HepG2 (cell line): Measurements from ENCODE around the gene HPDL. TPM values are rescaled to one million over a fixed set of nuclear protein-coding genes. Genes with fewer than 3 reads are reported as not detected.

ENCODE experiments used
- ARID4A ChIP-seq: sonication (generic); formaldehyde crosslinking; IDR thresholded peaks from 2 replicates; pipeline ENCODE4 v1.5.0; 2020; ENCODE audit warnings: mild to moderate bottlenecking, missing genetic modification reagents, borderline replicate concordance
- CERS6 ChIP-seq: sonication (generic); formaldehyde crosslinking; IDR thresholded peaks from 2 replicates; pipeline ENCODE4 v1.5.0; 2020; ENCODE audit warnings: missing genetic modification reagents
- FOSL2 ChIP-seq: sonication (generic); formaldehyde crosslinking; IDR thresholded peaks from 2 replicates; pipeline ENCODE4 v1.4.0; 2020; ENCODE audit warnings: missing genetic modification reagents
- KDM5B ChIP-seq: sonication (generic); formaldehyde crosslinking; IDR thresholded peaks from 2 replicates; pipeline ENCODE4 v1.4.0; 2020; ENCODE audit warnings: missing genetic modification reagents, mild to moderate bottlenecking, borderline replicate concordance
- KIAA2018 ChIP-seq: sonication (generic); formaldehyde crosslinking; IDR thresholded peaks from 2 replicates; pipeline ENCODE4 v1.5.0; 2020; ENCODE audit warnings: mild to moderate bottlenecking, missing genetic modification reagents, borderline replicate concordance
- NFE2L2 ChIP-seq: fragments of 150-350 bp; IDR thresholded peaks from 2 replicates; pipeline ENCODE4 v1.6.1; 2014; ENCODE audit warnings: low read length
- NFYB ChIP-seq: sonication (generic); formaldehyde crosslinking; IDR thresholded peaks from 2 replicates; pipeline ENCODE4 v1.4.0; 2020; ENCODE audit warnings: missing genetic modification reagents
- SIX1 ChIP-seq: sonication (generic); formaldehyde crosslinking; IDR thresholded peaks from 2 replicates; pipeline ENCODE4 v1.4.0; 2020; ENCODE audit warnings: missing genetic modification reagents, borderline replicate concordance
- SIX4 ChIP-seq: sonication (generic); formaldehyde crosslinking; IDR thresholded peaks from 2 replicates; pipeline ENCODE4 v1.4.0; 2020; ENCODE audit warnings: missing genetic modification reagents
- TIGD3 ChIP-seq: sonication (generic); formaldehyde crosslinking; IDR thresholded peaks from 2 replicates; pipeline ENCODE4 v1.5.1; 2020; ENCODE audit warnings: mild to moderate bottlenecking, missing genetic modification reagents, borderline replicate concordance
- ZNF816 ChIP-seq: sonication (generic); formaldehyde crosslinking; IDR thresholded peaks from 2 replicates; pipeline ENCODE4 v1.8.0; 2022; ENCODE audit warnings: missing genetic modification reagents, mild to moderate bottlenecking, borderline replicate concordance
- ZSCAN12 ChIP-seq: sonication (generic); formaldehyde crosslinking; IDR thresholded peaks from 2 replicates; pipeline ENCODE4 v1.9.0; 2021; ENCODE audit warnings: mild to moderate bottlenecking, missing genetic modification reagents
- polyA plus RNA-seq, 8 experiments: library from polyadenylated mRNA; depleted of rRNA in 3 of 8; stranded (reverse) in 7 of 8; unstranded in 1 of 8; fragments of >200 nt; fragmentation: Illumina TruSeq in 4 of 8; extraction: Trizol in 4 of 8; gene quantifications; 2 replicates each; pipeline versions ENCODE4 v1.2.1 to v1.2.3, GENCODE V29; 2011 to 2016; ENCODE audit warnings: low read depth in 4 of 8, missing spikeins in 1 of 8, mixed read lengths in 1 of 8; ENCODE audit not compliant: insufficient read depth in 1 of 8
- total RNA-seq, 5 experiments: library from RNA; depleted of rRNA; stranded (reverse); fragments of >200 nt; fragmentation: Illumina TruSeq; extraction: Trizol; gene quantifications; 2 replicates each; pipeline ENCODE4 v1.2.3, GENCODE V29; 2016; ENCODE audit warnings: low read depth in 1 of 5

The HPDL gene
- total and polyA plus RNA-seq, 2 of the 13 experiments (the other 11 are each of a cell fraction or from before 2014, with no cell fraction given), result not detected

- TF ChIP-seq ARID4A (CRISPR knock-in tag) (peak; percentile 99), SIX1 (CRISPR knock-in tag) (no peak), TIGD3 (CRISPR knock-in tag) (peak; percentile 84; the same call in 1 of the 2 replicates), FOSL2 (CRISPR knock-in tag) (peak; percentile 32; the same call in 1 of the 2 replicates), NFYB (CRISPR knock-in tag) (peak; percentile 83), KDM5B (CRISPR knock-in tag) (peak; percentile 73; the same call in 1 of the 2 replicates), ZSCAN12 (CRISPR knock-in tag) (no peak), NFE2L2 (no peak), SIX4 (CRISPR knock-in tag) (no peak), ZNF816 (no peak), KIAA2018 (CRISPR knock-in tag) (peak; percentile 77; the same call in 1 of the 2 replicates), CERS6 (CRISPR knock-in tag) (no peak)
Measured at GRCh38 chr1:45339789-45340558, 13.3 kb downstream of the HPDL start, which contains the start of the genes MUTYH and TOE1 (continued).
